Activated CD8-positive, alpha-beta T cell treated with anti-CD3 and anti-CD28 coated beads for 36 hours (primary cell): ENCODE measurements around the gene MAGIX. TPM values are rescaled to one million over a fixed set of nuclear protein-coding genes. Genes with fewer than 3 reads are reported as not detected.
A peak's percentile ranks its signal among the peaks of the same experiment; 100 is the strongest.

Experiments used
- ATAC-seq: fragments of 200-7000 bp; cut with Tn5 transposase; one replicate; pipeline ENCODE4 v1.10.0; 2021; ENCODE audit warnings: mild to moderate bottlenecking, moderate library complexity
- CTCF ChIA-PET: fragments of 350-600 bp; sonication (Branson Sonifier 250); formaldehyde crosslinking; loops from one replicate; lab custom pipeline; 2021; ENCODE audit warnings: antibody characterized with exemption; lab: Charles Lee
- POLR2A ChIA-PET: fragments of 350-600 bp; sonication (Branson Sonifier 250); formaldehyde crosslinking; loops from one replicate; lab custom pipeline; 2021; ENCODE audit warnings: antibody characterized with exemption; lab: Charles Lee
- DNase-seq: peaks from one replicate; pipeline ENCODE4 v3.0.0-alpha.2; 2020
- H3K27ac Mint-ChIP-seq: one replicate; pipeline ENCODE4 v1.8.0; 2021; ENCODE audit warnings: mild to moderate bottlenecking, mixed read lengths
- H3K27me3 Mint-ChIP-seq: one replicate; pipeline ENCODE4 v1.8.0; 2021; ENCODE audit warnings: mixed read lengths
- H3K36me3 Mint-ChIP-seq: one replicate; pipeline ENCODE4 v1.8.0; 2021; ENCODE audit warnings: low read depth, mixed read lengths
- H3K4me1 Mint-ChIP-seq: one replicate; pipeline ENCODE4 v1.8.0; 2021; ENCODE audit warnings: low read depth, mixed read lengths
- H3K4me3 Mint-ChIP-seq: one replicate; pipeline ENCODE4 v1.8.0; 2021; ENCODE audit warnings: mild to moderate bottlenecking, moderate library complexity, mixed read lengths
- H3K9me3 Mint-ChIP-seq: one replicate; pipeline ENCODE4 v1.8.0; 2021; ENCODE audit warnings: mixed read lengths
- CTCF ChIP-seq: fragments of 200-600 bp; IDR thresholded peaks from one replicate; pipeline ENCODE4 v1.8.0; 2022; ENCODE audit warnings: antibody characterized with exemption, mild to moderate bottlenecking
- intact Hi-C: fragments of 100-400 bp; cut with micrococcal nuclease; formaldehyde crosslinking; loops from one replicate; pipeline ENCODE4 v1.10.0; 2022
- total RNA-seq, 2 experiments: library from RNA; stranded (reverse); gene quantifications; one replicate each; pipeline ENCODE4 v1.2.3, GENCODE V29; 2021

Gene MAGIX
- total RNA-seq, 2 experiments from 2014 or later: 0.54 to 0.87 TPM

GRCh38 chrX:49153467-49153866 lies 9.1 kb upstream of the MAGIX start:
- H3K4me3 Mint-ChIP-seq: no peak overlapping the region
- no peaks in the 10 kb centered on the region for H3K9me3 Mint-ChIP-seq
- ATAC-seq (no peak), DNase-seq (no peak)
- CTCF ChIA-PET: interaction anchor here (0.6 kb wide), 1 partner anchor 11 kb away, joined by 4 read pairs; no protein-coding TSS in a partner anchor
- no peaks in the 10 kb centered on the region for H3K36me3 Mint-ChIP-seq
- no peaks in the 10 kb centered on the region for H3K27me3 Mint-ChIP-seq
- H3K4me1 Mint-ChIP-seq: peaks cover 13% of the 10 kb centered on the region
- no peak for TF ChIP-seq CTCF
- H3K27ac Mint-ChIP-seq: no peak overlapping the region
- POLR2A ChIA-PET: no interaction called here
- intact Hi-C loops: no loop called here

GRCh38 chrX:49155243-49155899 lies 7.2 kb upstream of the MAGIX start:
- Mint-ChIP-seq H3K9me3 (no peaks in the 10 kb centered on the region), H3K36me3 (no peaks in the 10 kb centered on the region), H3K27ac (peak overlapping the region; percentile 97), H3K27me3 (no peaks in the 10 kb centered on the region), H3K4me3 (peak overlapping the region; percentile 85), H3K4me1 (peaks cover 13% of the 10 kb centered on the region)
- ChIA-PET POLR2A (interaction anchor here (0.9 kb wide), 1 partner anchor 31 kb away, joined by 3 read pairs; no protein-coding TSS in a partner anchor), CTCF (interaction anchor here (0.6 to 2.4 kb wide), 7 partner anchors 11 to 43 kb away, joined by 3 to 34 read pairs (median 5); partner anchors contain the start of gene PLP2)
- intact Hi-C loops: no loop called here
- DNase-seq (peak; percentile 68), ATAC-seq (peak; percentile 38)
- no peak for TF ChIP-seq CTCF

GRCh38 chrX:49155900-49156837 lies 6.4 kb upstream of the MAGIX start:
- intact Hi-C loops: no loop called here
- Mint-ChIP-seq H3K27me3 (no peaks in the 10 kb centered on the region), H3K27ac (peak overlapping the region; percentile 97), H3K36me3 (no peaks in the 10 kb centered on the region), H3K4me3 (peak overlapping the region; percentile 85), H3K9me3 (no peaks in the 10 kb centered on the region), H3K4me1 (peaks cover 13% of the 10 kb centered on the region)
- TF ChIP-seq CTCF: peak; percentile 35
- ATAC-seq (peak; percentile 90), DNase-seq (peak; percentile 86)
- ChIA-PET CTCF (interaction anchor here (0.6 to 2.4 kb wide), 7 partner anchors 10 to 44 kb away, joined by 3 to 34 read pairs (median 5); partner anchors contain the start of gene PLP2), POLR2A (no interaction called here)

DNA sequence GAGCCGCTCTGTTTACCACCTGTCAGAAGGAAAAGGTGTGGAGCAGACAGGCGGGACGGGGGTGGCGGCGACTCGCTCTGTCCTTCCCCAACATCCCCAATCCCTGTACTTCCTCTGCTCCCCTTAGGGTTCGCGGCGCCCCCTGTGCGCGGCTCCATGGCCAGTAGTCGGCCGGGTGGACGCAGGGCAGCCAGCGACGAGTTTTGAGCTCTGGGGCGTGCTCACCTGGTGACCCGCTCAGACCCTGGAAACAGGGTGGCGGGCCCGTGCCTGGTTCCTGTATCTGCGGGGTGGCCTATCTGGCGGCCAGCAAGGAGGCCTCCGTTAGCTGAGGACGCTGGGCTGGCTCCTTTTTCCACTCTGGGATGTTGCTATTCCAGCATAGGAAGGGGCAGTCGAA lies 5.4 kb upstream of the MAGIX start:
- H3K27ac Mint-ChIP-seq: no peak overlapping the region
- ChIA-PET CTCF (no interaction called here), POLR2A (interaction anchor here (0.9 kb wide), 1 partner anchor 36 kb away, joined by 3 read pairs; no protein-coding TSS in a partner anchor)
- H3K4me3 Mint-ChIP-seq: no peak overlapping the region
- H3K27me3 Mint-ChIP-seq: no peaks in the 10 kb centered on the region
- DNase-seq: no peak
- no peak for ATAC-seq
- H3K4me1 Mint-ChIP-seq: peaks cover 13% of the 10 kb centered on the region
- H3K9me3 Mint-ChIP-seq: no peaks in the 10 kb centered on the region
- no peaks in the 10 kb centered on the region for H3K36me3 Mint-ChIP-seq
- intact Hi-C loops: no loop called here
- no peak for TF ChIP-seq CTCF
